HUDEP-2 (cell line): ENCODE results near the gene SEC14L6.
"Not testable (repeated sequence)": the region's sequence is repeated elsewhere in the genome, so short reads cannot be mapped to it uniquely, and the experiment has no call there.

Experiments used
- DNase-seq, 76 experiments: peaks; one replicate each; lab custom pipeline; 2025; ENCODE audit not compliant: unreplicated experiment in 76 of 76; lab: John Stamatoyannopoulos, UW

The SEC14L6 gene

DNA sequence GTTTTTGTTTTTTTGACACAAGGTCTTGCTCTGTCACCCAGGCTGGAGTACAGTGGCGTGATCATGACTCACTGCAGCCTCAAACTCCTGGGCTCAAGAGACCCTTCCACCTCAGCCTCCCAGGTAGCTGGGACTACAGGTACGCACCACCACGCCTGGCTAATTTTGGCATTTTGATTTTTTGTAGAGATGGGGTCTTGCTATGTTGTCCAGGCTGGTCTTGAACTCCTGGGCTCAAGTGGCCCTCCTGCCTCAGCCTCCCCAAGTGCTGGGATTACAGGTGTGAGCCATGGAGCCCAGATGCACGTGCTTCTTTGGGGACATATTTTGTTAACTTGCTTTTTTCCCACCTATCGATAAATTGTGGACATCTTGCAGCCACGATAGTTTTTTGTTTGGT is 20.7 kb upstream of the SEC14L6 start:
- not testable (repeated sequence) for DNase-seq

GRCh38 chr22:30566125-30566524 is 19.6 kb upstream of the SEC14L6 start:
- DNase-seq: no peak

DNA sequence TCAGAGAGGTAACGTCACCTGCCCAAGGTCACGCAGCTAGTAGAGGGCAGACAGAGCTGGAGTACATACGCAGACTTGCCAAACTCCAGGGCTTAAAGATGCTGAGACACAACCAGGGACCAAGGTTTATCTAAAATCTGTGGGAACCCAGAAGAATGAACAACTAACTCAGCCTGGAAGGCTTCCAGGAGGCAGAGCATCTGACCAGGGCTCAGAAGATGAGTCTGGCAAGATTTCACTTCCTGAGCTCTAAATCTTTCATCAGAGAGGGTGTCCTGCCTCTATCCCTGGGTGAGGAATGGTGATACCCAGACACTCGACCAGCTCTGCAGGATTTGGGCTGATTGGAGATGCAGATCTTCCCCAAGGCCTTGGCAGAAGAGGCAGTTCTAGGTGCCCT is 18.8 kb upstream of the SEC14L6 start:
- DNase-seq: peak in 2 of 76 experiments; percentile 6 to 14

GRCh38 chr22:30564761-30565119 is 18.2 kb upstream of the SEC14L6 start:
- no peak for DNase-seq

DNA sequence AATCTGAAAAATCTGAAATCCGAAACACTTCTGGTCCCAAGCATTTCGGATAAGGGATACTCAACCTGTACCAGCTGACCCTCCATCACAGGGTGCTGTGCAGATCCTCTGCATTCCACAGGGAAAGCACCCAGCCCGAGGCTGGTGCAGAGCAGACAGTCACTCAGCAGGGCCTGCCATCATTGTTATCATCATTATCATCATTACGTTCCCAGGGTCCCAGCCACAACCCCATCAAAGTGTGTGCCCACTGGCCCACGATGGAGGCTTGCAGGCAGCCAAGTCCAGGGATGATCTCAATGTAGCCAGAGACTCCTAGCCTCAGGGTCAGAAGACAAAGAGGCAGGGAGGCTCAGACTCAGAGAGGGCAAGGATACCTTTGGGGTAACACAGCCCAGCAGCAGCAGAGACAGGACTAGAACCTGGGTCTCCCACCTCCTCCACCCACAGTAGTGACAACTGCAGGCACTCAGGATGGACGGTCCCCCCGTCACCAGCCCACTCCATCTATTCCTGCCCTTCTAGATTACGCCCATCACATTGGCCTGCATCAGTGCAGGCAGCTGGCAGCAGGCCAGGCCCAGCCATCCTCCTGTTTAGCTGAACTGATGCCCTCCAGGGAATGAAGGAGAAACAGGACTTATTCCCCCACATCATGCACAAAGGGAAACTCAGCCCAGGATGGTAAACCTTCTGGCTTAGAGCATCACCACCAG is 17.7 kb upstream of the SEC14L6 start:
- DNase-seq: no peak

DNA sequence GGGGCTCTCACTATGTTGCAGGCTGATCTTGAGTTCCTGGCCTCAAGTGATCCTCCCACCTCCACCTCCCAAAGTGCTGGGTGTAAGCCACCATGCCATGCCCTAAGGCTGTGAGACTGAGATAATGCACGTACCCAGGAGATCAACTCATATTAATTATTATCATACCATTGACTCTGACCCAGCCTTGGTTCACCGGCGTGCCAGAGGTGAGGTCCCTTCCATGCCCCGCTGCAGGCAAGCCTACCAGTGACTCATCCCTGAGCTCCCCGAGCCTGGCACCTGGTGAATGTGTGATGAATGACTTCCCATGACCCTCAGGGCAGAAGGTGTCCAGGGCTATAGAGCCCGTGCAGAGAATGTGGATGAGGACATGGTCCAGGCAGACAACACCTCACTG is 15.8 kb upstream of the SEC14L6 start:
- peak in 58 of 76 experiments; percentile 15 to 78 (median 45) for DNase-seq

GRCh38 chr22:30561402-30562189 is 15.1 kb upstream of the SEC14L6 start:
- peak in 4 of 76 experiments; percentile 8 to 40 (median 22) for DNase-seq

DNA sequence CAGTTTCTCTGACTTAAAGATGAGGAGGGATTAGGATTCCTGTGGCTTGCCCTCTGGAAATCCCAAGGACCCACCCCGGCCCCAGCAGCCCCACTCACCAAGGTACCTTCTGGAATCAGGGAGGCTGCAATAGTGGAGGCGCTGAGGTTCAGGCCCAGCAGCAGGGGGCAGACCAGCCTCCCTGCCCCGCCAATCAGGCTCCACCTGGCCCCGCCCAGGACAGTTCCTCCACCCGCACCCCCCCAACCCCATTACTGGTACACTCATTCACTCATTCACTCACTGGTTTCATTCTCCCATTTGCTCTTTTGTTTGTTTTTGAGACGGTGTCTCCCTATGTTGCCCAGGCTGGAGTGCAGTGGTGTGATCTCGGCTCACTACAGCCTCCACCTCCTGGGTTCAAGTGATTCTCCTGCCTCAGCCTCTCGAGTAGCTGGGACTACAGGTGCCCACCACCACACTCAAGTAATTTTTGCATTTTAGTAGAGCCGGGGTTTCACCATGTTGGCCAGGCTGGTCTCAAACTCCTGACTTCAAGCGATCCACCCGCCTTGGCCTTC is 14.2 kb upstream of the SEC14L6 start:
- DNase-seq: peak in 51 of 76 experiments; percentile 6 to 52 (median 31)

GRCh38 chr22:30559889-30560288 is 13.3 kb upstream of the SEC14L6 start:
- DNase-seq: no peak

- DNase-seq: peak in 2 of 76 experiments; percentile 5 to 10
Measured at GRCh38 chr22:30557243-30557642, 10.7 kb upstream of the SEC14L6 start.

DNA sequence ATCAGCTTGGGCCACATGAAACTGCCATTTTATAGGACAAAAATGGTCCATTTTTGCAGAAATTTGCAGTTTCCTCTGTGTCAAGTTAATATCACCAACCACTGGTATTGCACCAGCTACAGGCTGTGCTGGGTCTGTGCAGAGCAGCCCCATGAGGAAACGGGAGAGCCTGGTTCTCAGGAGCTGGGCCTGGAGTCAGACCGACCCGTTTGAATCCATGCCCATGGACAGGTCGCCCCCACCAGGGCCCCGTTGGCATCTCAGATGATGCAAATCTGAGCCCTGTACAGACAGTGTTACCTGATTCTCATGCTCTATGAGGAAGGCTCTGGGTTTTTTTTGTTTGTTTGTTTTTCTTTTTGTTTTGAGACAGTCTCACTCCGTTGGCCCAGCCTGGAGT is 9.8 kb upstream of the SEC14L6 start:
- peak in 16 of 76 experiments; percentile 4 to 31 (median 14) for DNase-seq

DNA sequence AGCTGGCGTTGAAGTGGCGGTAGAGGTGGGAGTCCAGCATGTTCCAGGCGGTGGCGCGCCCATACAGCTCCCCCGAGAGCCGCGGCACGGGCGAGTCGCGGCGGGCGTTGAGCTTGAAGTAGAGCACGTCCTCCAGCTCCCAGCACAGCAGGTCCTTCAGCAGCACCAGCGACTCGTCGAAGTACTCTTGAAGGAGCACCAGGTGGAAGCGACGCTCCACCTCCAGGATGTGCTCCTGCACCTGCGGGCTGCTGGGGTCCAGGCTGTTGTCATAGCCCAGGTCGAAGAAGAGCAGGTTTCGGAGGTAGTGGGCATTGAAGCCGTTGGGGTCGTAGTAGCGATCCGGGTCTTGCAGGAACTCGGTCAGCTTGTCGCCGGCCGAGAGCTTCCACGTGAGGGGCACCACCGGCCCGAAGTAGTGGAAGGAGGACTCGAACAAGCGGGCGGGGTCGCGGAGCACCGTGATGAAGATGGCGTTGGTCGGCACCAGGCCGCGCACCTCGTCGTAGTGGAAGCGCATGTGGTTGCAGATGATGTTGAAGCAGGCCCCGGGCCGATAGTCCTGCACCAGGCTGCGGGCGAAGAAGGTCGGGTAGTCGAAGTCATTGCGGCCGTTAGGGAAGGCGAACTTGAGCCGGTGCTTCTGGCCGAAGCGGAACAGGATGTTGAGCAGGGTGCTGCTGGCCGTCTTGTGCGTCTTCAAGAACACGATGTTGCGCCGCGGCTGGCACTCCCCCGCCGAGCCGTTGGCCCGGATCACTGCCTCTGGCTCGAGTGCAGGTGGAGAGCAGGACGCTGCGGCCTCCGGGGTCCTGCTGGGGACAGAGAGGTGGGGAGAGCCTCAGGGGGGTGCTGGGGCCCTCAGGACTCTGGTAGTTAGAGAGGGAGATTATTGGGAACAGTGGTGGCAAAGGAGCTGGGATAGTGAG is 9.0 kb upstream of the SEC14L6 start:
- DNase-seq: no peak

DNA sequence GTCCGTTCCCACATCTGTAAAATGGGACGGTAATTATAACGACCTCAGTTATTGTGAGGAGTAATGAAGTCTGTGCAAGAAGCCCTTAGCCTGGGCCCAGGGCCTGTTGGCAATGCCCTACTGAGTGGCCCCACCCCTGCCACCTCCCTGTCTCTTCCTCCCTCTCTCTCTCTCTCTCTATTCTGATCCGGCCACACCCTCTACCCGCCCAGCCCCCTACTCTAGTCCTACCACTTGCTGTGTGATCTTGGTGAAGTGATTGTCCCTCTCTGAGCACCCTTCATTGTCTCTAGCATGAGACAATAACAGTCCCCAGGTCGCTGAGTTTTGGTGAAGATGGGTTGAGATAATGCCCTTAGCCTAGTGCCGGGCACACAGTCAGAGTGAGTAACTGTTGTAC is 7.4 kb upstream of the SEC14L6 start:
- DNase-seq: peak in 22 of 76 experiments; percentile 9 to 35 (median 16)

- DNase-seq: no peak
Measured at GRCh38 chr22:30552719-30553118, 6.2 kb upstream of the SEC14L6 start.

GRCh38 chr22:30551813-30552212 is 5.3 kb upstream of the SEC14L6 start:
- DNase-seq: not testable (repeated sequence)

DNA sequence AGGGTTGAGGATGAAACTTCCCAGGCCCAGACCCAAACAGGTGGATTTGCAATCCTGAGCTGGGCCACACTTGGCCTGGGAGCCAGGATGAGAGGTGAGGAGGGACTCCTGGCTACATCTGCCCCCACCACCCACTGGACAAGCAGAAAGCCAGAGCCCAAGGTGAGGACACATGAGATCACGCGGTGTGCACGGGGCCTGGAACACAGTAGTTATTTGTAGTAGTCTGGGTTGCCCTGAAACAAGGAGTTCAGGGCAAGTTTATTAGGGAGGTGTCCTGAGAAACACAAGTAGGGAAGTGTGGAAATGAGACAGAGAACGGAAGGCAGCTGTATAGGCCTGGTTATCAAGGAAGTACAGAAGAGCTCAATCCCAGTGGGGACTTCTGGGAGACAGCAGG is 647 bp upstream of the SEC14L6 start:
- DNase-seq: no peak

- DNase-seq: no peak
Measured at GRCh38 chr22:30542811-30543188, 3.7 kb downstream of the SEC14L6 start.

DNA sequence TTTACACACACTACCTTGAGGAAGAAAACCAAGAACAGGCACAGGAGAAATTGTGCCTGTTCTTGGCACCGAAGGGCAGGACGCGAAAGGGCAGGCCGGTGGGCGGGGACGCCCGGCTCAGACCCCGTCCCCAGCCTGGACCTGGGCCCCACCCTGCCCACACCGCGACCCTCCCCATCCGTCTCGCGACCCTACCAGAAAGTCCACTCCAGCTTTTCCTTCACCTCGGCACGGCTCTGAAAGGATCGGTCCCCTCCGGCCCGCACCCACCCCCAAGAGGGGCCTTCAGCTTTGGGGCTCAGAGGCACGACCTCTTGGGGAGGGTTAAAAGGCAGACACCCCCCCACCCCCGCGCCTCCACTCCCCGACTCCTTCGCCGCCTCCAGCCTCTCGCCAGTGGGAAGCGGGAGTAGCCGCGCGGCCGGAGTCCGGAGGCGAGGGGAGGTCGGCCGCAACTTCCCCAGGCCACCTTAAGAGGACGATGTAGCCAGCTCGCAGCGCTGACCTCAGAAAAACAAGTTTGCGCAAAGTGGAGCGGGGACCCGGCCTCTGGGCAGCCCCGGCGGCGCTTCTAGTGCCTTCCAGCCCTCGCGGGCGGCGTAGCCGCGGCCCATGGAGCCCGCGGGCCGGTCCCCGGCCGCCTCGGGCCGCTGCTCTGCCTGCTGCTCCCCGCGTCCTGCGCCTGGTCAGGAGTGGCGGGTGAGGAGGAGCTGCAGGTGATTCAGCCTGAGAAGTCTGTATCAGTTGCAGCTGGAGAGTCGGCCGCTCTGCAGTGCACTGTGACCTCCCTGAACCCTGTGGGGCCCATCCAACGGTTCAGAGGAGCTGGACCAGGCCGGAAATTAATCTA is 4.4 kb downstream of the SEC14L6 start:
- no peak for DNase-seq

GRCh38 chr22:30541511-30541910 is 5.0 kb downstream of the SEC14L6 start:
- DNase-seq: not testable (repeated sequence)

DNA sequence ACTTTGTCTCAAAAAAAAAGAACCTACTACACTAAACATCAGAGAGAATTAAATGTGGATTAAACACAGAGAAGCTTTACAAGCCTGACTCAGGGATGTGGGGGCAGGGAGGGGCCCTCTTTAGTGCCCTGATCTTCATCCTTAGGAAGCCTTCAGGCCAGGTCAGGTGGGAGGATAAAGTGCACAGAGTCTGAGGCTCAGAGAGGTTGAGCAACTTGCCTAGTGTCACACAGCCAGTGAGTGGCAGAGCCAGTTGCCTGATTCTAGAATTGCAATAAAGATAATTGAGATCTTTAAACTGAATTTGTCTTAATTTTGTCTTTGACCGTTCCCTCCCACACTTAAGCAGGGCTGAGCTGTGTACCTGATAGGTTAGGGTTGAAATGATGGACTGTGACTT is 7.2 kb downstream of the SEC14L6 start:
- DNase-seq: no peak
